ENCODE results near the gene PPIB.

DNA sequence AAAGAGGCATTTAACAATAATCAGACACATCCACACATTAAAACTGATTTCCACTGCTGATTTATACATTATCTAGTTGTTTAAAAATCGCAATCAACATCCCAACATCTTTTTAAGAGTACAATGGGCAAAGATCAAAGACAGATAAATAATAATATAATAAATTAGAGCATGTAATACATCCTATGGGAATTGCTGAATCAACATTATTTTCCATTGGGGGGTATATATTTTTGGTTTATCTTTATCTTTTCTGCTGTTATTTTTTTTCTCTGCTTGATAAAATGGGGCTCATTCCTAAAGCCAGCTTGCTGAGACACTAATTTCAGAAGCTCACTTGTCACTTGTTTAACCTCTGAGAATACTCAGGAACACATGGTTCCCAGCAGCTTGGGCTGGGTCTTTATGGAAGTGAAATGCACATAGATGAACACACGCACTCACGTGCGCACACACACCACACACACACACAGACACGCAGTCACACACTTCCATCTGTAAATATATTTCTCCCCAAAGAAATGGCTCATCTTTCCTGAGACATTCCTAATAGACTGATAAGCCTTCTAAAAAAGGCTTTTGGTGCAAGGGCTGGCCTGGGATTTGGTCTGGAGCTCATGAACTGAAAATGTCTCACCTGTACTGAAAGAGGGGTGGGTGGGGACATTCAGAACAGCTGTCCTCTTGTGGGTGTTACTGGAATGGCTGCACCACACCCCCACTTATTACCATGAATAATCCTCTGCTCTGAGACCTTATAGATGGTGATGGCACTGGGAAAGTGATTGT is 3.5 kb upstream of the PPIB start:
- TF ChIP-seq SP1 (IDR thresholded peaks at IDR 0.05) (no peak), FOXM1 (IDR thresholded peaks at IDR 0.05; ENCODE audit: borderline replicate concordance) (no peak), BHLHE40 (IDR thresholded peaks at IDR 0.05; ENCODE audit: borderline replicate concordance) (no peak), ARNT (IDR thresholded peaks at IDR 0.05) (no peak), FOXA1 (IDR thresholded peaks at IDR 0.05) (no peak), ELF4 (IDR thresholded peaks at IDR 0.05) (no peak), TARDBP (IDR thresholded peaks at IDR 0.05) (no peak), ZNF384 (IDR thresholded peaks at IDR 0.05) (no peak), SUZ12 (IDR thresholded peaks at IDR 0.05) (no peak)
